Measurements from ENCODE around the gene CRYL1. TPM values are rescaled to one million over a fixed set of nuclear protein-coding genes. Genes with fewer than 3 reads are reported as not detected.
A peak's percentile ranks its signal among the peaks of the same experiment; 100 is the strongest.

The CRYL1 gene
- total and polyA plus RNA-seq, 9 of the 15 experiments (the other 6 are each of a cell fraction or from before 2014, with no cell fraction given) = 1.0 to 6.9 (median 2.4) TPM

DNA sequence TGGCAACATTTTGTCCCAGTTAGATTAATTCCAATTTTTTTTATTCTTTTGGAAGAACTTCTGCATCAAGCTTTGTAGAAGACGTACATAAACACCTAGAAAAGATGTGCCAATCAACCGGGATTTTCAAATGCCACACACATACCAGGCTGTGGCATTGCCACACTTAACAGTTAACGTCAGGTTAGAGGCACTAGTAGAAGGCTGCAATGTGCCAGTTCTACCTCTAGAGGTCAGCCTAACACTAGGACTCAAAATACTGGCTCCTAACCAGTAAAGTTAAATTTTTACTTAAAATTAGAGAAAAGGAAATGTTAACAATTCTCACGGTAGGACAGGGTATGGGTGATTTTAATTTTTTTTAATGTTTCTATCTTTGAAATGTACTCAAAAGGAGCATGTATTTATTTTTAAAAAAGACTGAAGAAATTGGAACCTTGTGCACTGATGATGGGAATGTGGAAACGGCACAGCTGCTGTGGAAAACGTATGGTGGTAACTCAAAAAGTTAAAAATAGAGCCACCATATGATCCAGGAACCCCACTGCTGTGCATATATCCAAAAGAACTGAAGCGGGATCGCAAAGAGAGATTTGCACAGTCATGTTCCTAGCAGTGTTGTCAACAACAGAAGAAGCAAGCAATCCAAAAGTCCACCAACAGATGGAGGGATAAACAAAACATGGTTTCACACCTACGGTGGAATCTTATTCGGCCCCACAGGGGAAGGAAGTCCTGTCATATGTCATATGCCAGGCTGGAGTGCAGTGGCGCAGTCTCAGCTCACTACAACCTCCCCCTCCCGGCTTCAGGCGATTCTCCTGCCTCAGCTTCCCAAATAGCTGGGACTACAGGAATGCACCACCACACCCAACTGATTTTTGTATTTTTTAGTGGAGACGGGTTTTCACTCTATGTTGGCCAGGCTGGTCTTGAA, 30.3 kb downstream of the CRYL1 start (continued):
- TF ChIP-seq, protein P1, sequence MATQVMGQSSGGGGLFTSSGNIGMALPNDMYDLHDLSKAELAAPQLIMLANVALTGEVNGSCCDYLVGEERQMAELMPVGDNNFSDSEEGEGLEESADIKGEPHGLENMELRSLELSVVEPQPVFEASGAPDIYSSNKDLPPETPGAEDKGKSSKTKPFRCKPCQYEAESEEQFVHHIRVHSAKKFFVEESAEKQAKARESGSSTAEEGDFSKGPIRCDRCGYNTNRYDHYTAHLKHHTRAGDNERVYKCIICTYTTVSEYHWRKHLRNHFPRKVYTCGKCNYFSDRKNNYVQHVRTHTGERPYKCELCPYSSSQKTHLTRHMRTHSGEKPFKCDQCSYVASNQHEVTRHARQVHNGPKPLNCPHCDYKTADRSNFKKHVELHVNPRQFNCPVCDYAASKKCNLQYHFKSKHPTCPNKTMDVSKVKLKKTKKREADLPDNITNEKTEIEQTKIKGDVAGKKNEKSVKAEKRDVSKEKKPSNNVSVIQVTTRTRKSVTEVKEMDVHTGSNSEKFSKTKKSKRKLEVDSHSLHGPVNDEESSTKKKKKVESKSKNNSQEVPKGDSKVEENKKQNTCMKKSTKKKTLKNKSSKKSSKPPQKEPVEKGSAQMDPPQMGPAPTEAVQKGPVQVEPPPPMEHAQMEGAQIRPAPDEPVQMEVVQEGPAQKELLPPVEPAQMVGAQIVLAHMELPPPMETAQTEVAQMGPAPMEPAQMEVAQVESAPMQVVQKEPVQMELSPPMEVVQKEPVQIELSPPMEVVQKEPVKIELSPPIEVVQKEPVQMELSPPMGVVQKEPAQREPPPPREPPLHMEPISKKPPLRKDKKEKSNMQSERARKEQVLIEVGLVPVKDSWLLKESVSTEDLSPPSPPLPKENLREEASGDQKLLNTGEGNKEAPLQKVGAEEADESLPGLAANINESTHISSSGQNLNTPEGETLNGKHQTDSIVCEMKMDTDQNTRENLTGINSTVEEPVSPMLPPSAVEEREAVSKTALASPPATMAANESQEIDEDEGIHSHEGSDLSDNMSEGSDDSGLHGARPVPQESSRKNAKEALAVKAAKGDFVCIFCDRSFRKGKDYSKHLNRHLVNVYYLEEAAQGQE (IDR thresholded peaks at IDR 0.05; ENCODE audit: borderline replicate concordance) = peak; percentile 42; the same call in 1 of the 2 replicates
- TF ChIP-seq, protein P1 (CRISPR knock-in tag; IDR thresholded peaks at IDR 0.05; ENCODE audit: low read depth) = no peak
- TF ChIP-seq NFE2L1 (tag; IDR thresholded peaks at IDR 0.05; ENCODE audit: borderline replicate concordance, low read depth) (peak; percentile 24; the same call in 1 of the 2 replicates), ZNF431 (CRISPR knock-in tag; IDR thresholded peaks at IDR 0.05) (no peak), FOXK2 (conservative IDR thresholded peaks at IDR 0.05 in 1 of 2, IDR thresholded peaks at IDR 0.05 in 1 of 2; ENCODE audit: low read depth in 2 of 2) (peak; percentile 76 to 79; a peak in 3 of 4 replicates), SNIP1 (IDR thresholded peaks at IDR 0.05; ENCODE audit: low read depth) (no peak), ZNF445 (CRISPR knock-in tag; IDR thresholded peaks at IDR 0.05; ENCODE audit: low read depth) (no peak), PRDM10 (IDR thresholded peaks at IDR 0.05; ENCODE audit: partially characterized antibody) (no peak), NFIX (CRISPR knock-in tag; IDR thresholded peaks at IDR 0.05; ENCODE audit: low read depth) (no peak)
- TF ChIP-seq, protein P2, sequence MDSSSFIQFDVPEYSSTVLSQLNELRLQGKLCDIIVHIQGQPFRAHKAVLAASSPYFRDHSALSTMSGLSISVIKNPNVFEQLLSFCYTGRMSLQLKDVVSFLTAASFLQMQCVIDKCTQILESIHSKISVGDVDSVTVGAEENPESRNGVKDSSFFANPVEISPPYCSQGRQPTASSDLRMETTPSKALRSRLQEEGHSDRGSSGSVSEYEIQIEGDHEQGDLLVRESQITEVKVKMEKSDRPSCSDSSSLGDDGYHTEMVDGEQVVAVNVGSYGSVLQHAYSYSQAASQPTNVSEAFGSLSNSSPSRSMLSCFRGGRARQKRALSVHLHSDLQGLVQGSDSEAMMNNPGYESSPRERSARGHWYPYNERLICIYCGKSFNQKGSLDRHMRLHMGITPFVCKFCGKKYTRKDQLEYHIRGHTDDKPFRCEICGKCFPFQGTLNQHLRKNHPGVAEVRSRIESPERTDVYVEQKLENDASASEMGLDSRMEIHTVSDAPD (CRISPR knock-in tag; IDR thresholded peaks at IDR 0.05) = no peak
- TF ChIP-seq, protein P3, sequence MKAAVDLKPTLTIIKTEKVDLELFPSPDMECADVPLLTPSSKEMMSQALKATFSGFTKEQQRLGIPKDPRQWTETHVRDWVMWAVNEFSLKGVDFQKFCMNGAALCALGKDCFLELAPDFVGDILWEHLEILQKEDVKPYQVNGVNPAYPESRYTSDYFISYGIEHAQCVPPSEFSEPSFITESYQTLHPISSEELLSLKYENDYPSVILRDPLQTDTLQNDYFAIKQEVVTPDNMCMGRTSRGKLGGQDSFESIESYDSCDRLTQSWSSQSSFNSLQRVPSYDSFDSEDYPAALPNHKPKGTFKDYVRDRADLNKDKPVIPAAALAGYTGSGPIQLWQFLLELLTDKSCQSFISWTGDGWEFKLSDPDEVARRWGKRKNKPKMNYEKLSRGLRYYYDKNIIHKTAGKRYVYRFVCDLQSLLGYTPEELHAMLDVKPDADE (conservative IDR thresholded peaks at IDR 0.05; ENCODE audit: control insufficient read depth, low read depth, low read length) = no peak

Data from K562 (cell line).